IPS-15b (cell line): ENCODE data around the gene RUVBL2.

Experiments used
- H3K27me3 ChIP-seq: one replicate; pipeline ENCODE4 v1.6.1; 2013; ENCODE audit warnings: low read length; ENCODE audit not compliant: control insufficient read depth, insufficient read depth
- H3K36me3 ChIP-seq: one replicate; pipeline ENCODE4 v1.6.1; 2013; ENCODE audit warnings: low read length; ENCODE audit not compliant: control insufficient read depth, insufficient read depth
- H3K4me1 ChIP-seq: one replicate; pipeline ENCODE4 v1.6.1; 2013; ENCODE audit warnings: mild to moderate bottlenecking, low read length; ENCODE audit not compliant: control insufficient read depth, insufficient read depth
- H3K4me3 ChIP-seq: one replicate; pipeline ENCODE4 v1.5.1; 2013; ENCODE audit warnings: low read depth, low read length
- H3K9ac ChIP-seq: one replicate; pipeline ENCODE4 v1.6.1; 2013; ENCODE audit warnings: low read depth, mild to moderate bottlenecking, low read length
- H3K9me3 ChIP-seq: one replicate; pipeline ENCODE4 v1.6.1; 2013; ENCODE audit warnings: mild to moderate bottlenecking, low read length; ENCODE audit not compliant: control insufficient read depth, insufficient read depth

RUVBL2 gene

GRCh38 chr19:48982280-48982679, 11.4 kb upstream of the RUVBL2 start:
- Histone ChIP-seq H3K4me3 (no peak overlapping the region), H3K36me3 (peaks cover 25% of the 10 kb centered on the region), H3K4me1 (no peaks in the 10 kb centered on the region), H3K9ac (no peak overlapping the region), H3K9me3 (no peaks in the 10 kb centered on the region), H3K27me3 (no peaks in the 10 kb centered on the region)

- Histone ChIP-seq H3K27me3 (no peaks in the 10 kb centered on the region), H3K4me1 (no peaks in the 10 kb centered on the region), H3K4me3 (no peak overlapping the region), H3K9me3 (no peaks in the 10 kb centered on the region), H3K36me3 (peaks cover 43% of the 10 kb centered on the region), H3K9ac (no peak overlapping the region)
Observed at GRCh38 chr19:48985711-48986110, 8.0 kb upstream of the RUVBL2 start.

GRCh38 chr19:48986211-48986610, 7.5 kb upstream of the RUVBL2 start:
- no peaks in the 10 kb centered on the region for H3K9me3 ChIP-seq
- H3K9ac ChIP-seq, result no peak overlapping the region
- H3K4me1 ChIP-seq, result no peaks in the 10 kb centered on the region
- no peak overlapping the region for H3K4me3 ChIP-seq
- H3K27me3 ChIP-seq, result no peaks in the 10 kb centered on the region
- H3K36me3 ChIP-seq, result peaks cover 48% of the 10 kb centered on the region

- Histone ChIP-seq H3K9ac (no peak overlapping the region), H3K4me1 (no peaks in the 10 kb centered on the region), H3K36me3 (peaks cover 45% of the 10 kb centered on the region), H3K27me3 (no peaks in the 10 kb centered on the region), H3K9me3 (no peaks in the 10 kb centered on the region), H3K4me3 (no peak overlapping the region)
Observed at GRCh38 chr19:48987323-48987722, 6.4 kb upstream of the RUVBL2 start.

GRCh38 chr19:48988286-48988685, 5.4 kb upstream of the RUVBL2 start:
- Histone ChIP-seq H3K4me1 (no peaks in the 10 kb centered on the region), H3K9me3 (no peaks in the 10 kb centered on the region), H3K36me3 (peaks cover 43% of the 10 kb centered on the region), H3K27me3 (no peaks in the 10 kb centered on the region), H3K4me3 (no peak overlapping the region), H3K9ac (no peak overlapping the region)

- no peak overlapping the region for H3K4me3 ChIP-seq
- no peaks in the 10 kb centered on the region for H3K4me1 ChIP-seq
- H3K36me3 ChIP-seq, result peaks cover 41% of the 10 kb centered on the region
- H3K27me3 ChIP-seq, result no peaks in the 10 kb centered on the region
- H3K9ac ChIP-seq, result no peak overlapping the region
- H3K9me3 ChIP-seq, result no peaks in the 10 kb centered on the region
Observed at GRCh38 chr19:48988860-48989259, 4.8 kb upstream of the RUVBL2 start.

GRCh38 chr19:48989701-48990291, 3.9 kb upstream of the RUVBL2 start:
- no peak overlapping the region for H3K4me3 ChIP-seq
- H3K27me3 ChIP-seq, result no peaks in the 10 kb centered on the region
- no peaks in the 10 kb centered on the region for H3K4me1 ChIP-seq
- no peak overlapping the region for H3K9ac ChIP-seq
- H3K36me3 ChIP-seq, result peaks cover 41% of the 10 kb centered on the region
- no peaks in the 10 kb centered on the region for H3K9me3 ChIP-seq

GRCh38 chr19:48990400-48990799, 3.3 kb upstream of the RUVBL2 start:
- no peak overlapping the region for H3K9ac ChIP-seq
- H3K27me3 ChIP-seq, result no peaks in the 10 kb centered on the region
- H3K36me3 ChIP-seq, result peaks cover 35% of the 10 kb centered on the region
- no peaks in the 10 kb centered on the region for H3K9me3 ChIP-seq
- peaks cover 2% of the 10 kb centered on the region for H3K4me1 ChIP-seq
- H3K4me3 ChIP-seq, result no peak overlapping the region

GRCh38 chr19:48991011-48991609, 2.6 kb upstream of the RUVBL2 start:
- Histone ChIP-seq H3K9me3 (no peaks in the 10 kb centered on the region), H3K9ac (no peak overlapping the region), H3K36me3 (peaks cover 29% of the 10 kb centered on the region), H3K4me3 (no peak overlapping the region), H3K27me3 (no peaks in the 10 kb centered on the region), H3K4me1 (peaks cover 2% of the 10 kb centered on the region)

- Histone ChIP-seq H3K27me3 (no peaks in the 10 kb centered on the region), H3K4me3 (peak overlapping the region; percentile 94), H3K9ac (peak overlapping the region; percentile 92), H3K9me3 (no peaks in the 10 kb centered on the region), H3K4me1 (peaks cover 2% of the 10 kb centered on the region), H3K36me3 (peaks cover 25% of the 10 kb centered on the region)
Observed at GRCh38 chr19:48991873-48992580, 1.7 kb upstream of the RUVBL2 start.

GRCh38 chr19:48992581-48993174, 1.0 kb upstream of the RUVBL2 start:
- Histone ChIP-seq H3K27me3 (no peaks in the 10 kb centered on the region), H3K4me3 (peak overlapping the region; percentile 94), H3K4me1 (peaks cover 2% of the 10 kb centered on the region), H3K9ac (peak overlapping the region; percentile 92), H3K36me3 (peaks cover 23% of the 10 kb centered on the region), H3K9me3 (no peaks in the 10 kb centered on the region)

- Histone ChIP-seq H3K4me1 (peaks cover 5% of the 10 kb centered on the region), H3K9me3 (no peaks in the 10 kb centered on the region)
Observed at GRCh38 chr19:48994035-48994386, 324 bp downstream of the RUVBL2 start.

More at GRCh38 chr19:48994035-48994386, 324 bp downstream of the RUVBL2 start:
- Histone ChIP-seq H3K4me3 (peak overlapping the region; percentile 91), H3K36me3 (peaks cover 13% of the 10 kb centered on the region), H3K27me3 (no peaks in the 10 kb centered on the region), H3K9ac (peak overlapping the region; percentile 16)
